Testis (tissue), 2 donors: Measurements from ENCODE around the gene PIEZO2.

Experiments used
- CTCF ChIP-seq, 3 experiments: fragments of 450-650 bp in 2 of 3; fragments of 200-600 bp in 1 of 3; sonication (generic) in 1 of 3; IDR thresholded peaks; one replicate each; pipeline ENCODE4 v1.5.1; 2016 to 2019; ENCODE audit warnings: antibody characterized with exemption in 3 of 3, mild to moderate bottlenecking in 2 of 3, moderate library complexity in 1 of 3
- POLR2A ChIP-seq: fragments of 450-650 bp; IDR thresholded peaks from one replicate; pipeline ENCODE4 v1.6.1; 2017; ENCODE audit warnings: antibody characterized with exemption, mild to moderate bottlenecking, moderate library complexity

DNA sequence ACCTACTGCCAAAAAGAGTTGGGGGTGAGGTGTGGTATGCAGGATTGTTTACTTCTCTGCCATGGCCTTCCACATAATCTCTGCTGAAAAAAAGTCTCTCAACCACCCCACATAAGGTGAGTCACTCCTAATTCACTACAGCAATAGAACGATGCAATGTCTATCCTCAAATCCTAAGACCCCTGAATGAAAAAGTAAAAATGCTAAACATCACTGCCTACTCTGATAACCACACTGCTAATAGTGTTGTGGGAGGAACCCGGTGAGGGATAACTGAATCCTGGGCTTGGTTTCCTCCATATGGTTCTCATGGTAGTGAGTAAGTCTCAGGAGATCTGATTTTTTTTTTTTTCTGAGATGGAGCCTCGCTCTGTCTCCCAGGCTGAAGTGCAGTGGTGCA, 252.5 kb downstream of the PIEZO2 start:
- TF ChIP-seq CTCF (IDR thresholded peaks at IDR 0.05) (no peak), POLR2A (no peak)
